IMR-90 (cell line): ENCODE measurements around the gene FFAR1. TPM values are rescaled to one million over a fixed set of nuclear protein-coding genes. Genes with fewer than 3 reads are reported as not detected.

Experiments
- CTCF ChIP-seq: conservative IDR thresholded peaks from 2 replicates; pipeline ENCODE4 v1.5.1; 2012; ENCODE audit warnings: mild to moderate bottlenecking, low read depth, low read length, improper control_type of control experiment
- polyA plus RNA-seq, 3 experiments: library from polyadenylated mRNA; depleted of rRNA; stranded (reverse); fragments of >200 nt; gene quantifications; 2 replicates each; pipeline ENCODE4 v1.2.3, GENCODE V29; 2012; ENCODE audit warnings: low replicate concordance in 1 of 3
- total RNA-seq: library from RNA; depleted of rRNA; stranded (reverse); fragments of >200 nt; gene quantifications from 2 replicates; pipeline ENCODE4 v1.2.3, GENCODE V29; 2012

Gene FFAR1
- total and polyA plus RNA-seq, 2 of the 4 experiments (the other 2 are of a cell fraction) = not detected

- TF ChIP-seq CTCF = no peak
Measured at GRCh38 chr19:35336166-35336955, 11.3 kb upstream of the FFAR1 start (continued).
